Naive thymus-derived CD4-positive, alpha-beta T cell (primary cell): ENCODE results near the gene GEMIN4. TPM values are rescaled to one million over a fixed set of nuclear protein-coding genes. Genes with fewer than 3 reads are reported as not detected.
A peak's percentile ranks its signal among the peaks of the same experiment; 100 is the strongest.

Experiments used
- ATAC-seq: fragments of 150-1000 bp; cut with Tn5 transposase; 2 replicates; pipeline ENCODE4 v1.10.0; 2021; ENCODE audit warnings: mild to moderate bottlenecking, moderate library complexity
- CTCF ChIA-PET: fragments of 350-600 bp; sonication (Branson Sonifier 250); formaldehyde crosslinking; loops from one replicate; lab custom pipeline; 2021; ENCODE audit warnings: antibody characterized with exemption; lab: Charles Lee
- POLR2A ChIA-PET: fragments of 350-600 bp; sonication (Branson Sonifier 250); formaldehyde crosslinking; loops from one replicate; lab custom pipeline; 2021; ENCODE audit warnings: antibody characterized with exemption, inconsistent platforms; lab: Charles Lee
- DNase-seq, 9 donors: peaks; one replicate each; pipeline versions ENCODE4 v3.0.0 to v3.0.0-alpha.2; 2020 to 2022; ENCODE audit warnings: mixed read lengths in 1 of 9
- H3K27ac ChIP-seq: one replicate; pipeline ENCODE4 v1.7.0; 2013; ENCODE audit warnings: mild to moderate bottlenecking, low read depth, low read length, moderate library complexity
- H3K27me3 ChIP-seq, 2 donors: one replicate each; pipeline ENCODE4 v1.7.0; 2013; ENCODE audit warnings: low read length in 2 of 2, mild to moderate bottlenecking in 2 of 2, moderate library complexity in 2 of 2; ENCODE audit not compliant: control insufficient read depth in 2 of 2, insufficient read depth in 2 of 2
- H3K36me3 ChIP-seq, 3 experiments: 1 replicate in 2 of 3; 2 replicates in 1 of 3; pipeline ENCODE4 v1.7.0; 2013; ENCODE audit warnings: low read length in 3 of 3, mild to moderate bottlenecking in 3 of 3, moderate library complexity in 1 of 3; ENCODE audit not compliant: insufficient read depth in 3 of 3, control insufficient read depth in 2 of 3
- H3K4me1 ChIP-seq, 2 donors: one replicate each; pipeline ENCODE4 v1.7.0; 2013; ENCODE audit warnings: low read length in 2 of 2, mild to moderate bottlenecking in 2 of 2, moderate library complexity in 1 of 2; ENCODE audit not compliant: control insufficient read depth in 2 of 2, insufficient read depth in 2 of 2
- H3K4me3 ChIP-seq: 2 replicates; pipeline ENCODE4 v1.7.0; 2013; ENCODE audit warnings: mild to moderate bottlenecking, low read length
- H3K9me3 ChIP-seq, 3 experiments: 1 replicate in 2 of 3; 2 replicates in 1 of 3; pipeline ENCODE4 v1.7.0; 2013; ENCODE audit warnings: low read length in 3 of 3; ENCODE audit not compliant: control insufficient read depth in 2 of 3
- H3K27ac Mint-ChIP-seq, 9 donors: one replicate each; pipeline ENCODE4 v1.8.0; 2020 to 2022; ENCODE audit warnings: mixed read lengths in 9 of 9, mild to moderate bottlenecking in 8 of 9, moderate library complexity in 5 of 9, inconsistent platforms in 2 of 9
- H3K27me3 Mint-ChIP-seq, 5 donors: one replicate each; pipeline ENCODE4 v1.8.0; 2021 to 2022; ENCODE audit warnings: mixed read lengths in 5 of 5, mild to moderate bottlenecking in 1 of 5
- H3K36me3 Mint-ChIP-seq, 5 donors: one replicate each; pipeline ENCODE4 v1.8.0; 2020 to 2022; ENCODE audit warnings: mixed read lengths in 5 of 5, mild to moderate bottlenecking in 3 of 5, inconsistent platforms in 1 of 5
- H3K4me1 Mint-ChIP-seq, 7 donors: one replicate each; pipeline ENCODE4 v1.8.0; 2020 to 2022; ENCODE audit warnings: mixed read lengths in 7 of 7, mild to moderate bottlenecking in 3 of 7, inconsistent platforms in 1 of 7
- H3K4me3 Mint-ChIP-seq, 10 donors: one replicate each; pipeline ENCODE4 v1.8.0; 2020 to 2022; ENCODE audit warnings: mild to moderate bottlenecking in 10 of 10, mixed read lengths in 10 of 10, moderate library complexity in 6 of 10, inconsistent platforms in 2 of 10
- H3K9me3 Mint-ChIP-seq, 11 donors: one replicate each; pipeline ENCODE4 v1.8.0; 2020 to 2022; ENCODE audit warnings: mixed read lengths in 11 of 11, mild to moderate bottlenecking in 4 of 11, inconsistent platforms in 1 of 11, moderate library complexity in 1 of 11
- intact Hi-C, 2 donors: fragments of 100-400 bp; cut with micrococcal nuclease; formaldehyde crosslinking; loops; one replicate each; pipeline ENCODE4 v1.15.1; 2023
- polyA plus RNA-seq, 2 donors: library from polyadenylated mRNA; unstranded; fragments of 300-500 nt; fragmentation: Illumina TruSeq; gene quantifications; one replicate each; pipeline ENCODE4 v1.2.3, GENCODE V29; 2021
- total RNA-seq, 6 experiments: library from RNA in 5 of 6; stranded (reverse) in 5 of 6; gene quantifications; 1 replicate in 5 of 6; 2 replicates in 1 of 6; pipeline ENCODE4 v1.2.3 and lab custom pipeline; 2021 to 2026

GEMIN4 gene
- total and polyA plus RNA-seq, 7 experiments from 2014 or later, result 15.5 to 49.3 (median 28.9) TPM

DNA sequence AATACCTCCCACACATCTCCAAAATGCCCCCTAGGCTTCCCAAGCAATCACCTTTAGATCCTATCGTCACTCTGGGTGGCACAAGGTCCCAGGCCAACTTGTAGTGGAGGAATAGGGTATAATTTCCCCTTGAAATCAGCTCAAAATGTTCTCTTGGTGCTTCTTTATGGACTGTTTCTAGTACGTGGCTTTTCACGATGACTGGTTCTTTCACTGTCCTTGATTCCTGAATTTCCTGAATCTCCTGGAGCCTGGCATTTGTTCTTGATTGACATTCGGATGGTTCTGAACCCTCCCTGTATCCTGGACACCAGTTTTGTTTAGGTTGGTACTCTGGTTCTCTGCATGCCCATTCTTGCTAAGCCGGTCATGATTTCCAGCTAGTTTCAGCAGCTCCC, 30.5 kb downstream of the GEMIN4 start:
- H3K36me3 Mint-ChIP-seq, result peaks cover 0 to 4% (median 0%) of the 10 kb centered on the region in 5 donors
- intact Hi-C loops, result no loop called here
- DNase-seq (no peak), ATAC-seq (no peak)
- H3K9me3 Mint-ChIP-seq, result peaks cover 0 to 3% (median 0%) of the 10 kb centered on the region in 11 donors
- H3K4me1 ChIP-seq, result no peaks in the 10 kb centered on the region
- H3K9me3 ChIP-seq, result no peaks in the 10 kb centered on the region
- H3K27ac ChIP-seq, result no peak overlapping the region
- H3K27ac Mint-ChIP-seq, result no peak overlapping the region
- peaks cover 0 to 2% (median 0%) of the 10 kb centered on the region in 5 donors for H3K27me3 Mint-ChIP-seq
- H3K4me3 Mint-ChIP-seq, result no peak overlapping the region
- POLR2A ChIA-PET, result no interaction called here
- H3K36me3 ChIP-seq, result no peaks in the 10 kb centered on the region
- CTCF ChIA-PET, result no interaction called here
- H3K4me1 Mint-ChIP-seq, result peaks cover 0 to 10% (median 6%) of the 10 kb centered on the region in 7 donors
- no peaks in the 10 kb centered on the region for H3K27me3 ChIP-seq
- no peak overlapping the region for H3K4me3 ChIP-seq

DNA sequence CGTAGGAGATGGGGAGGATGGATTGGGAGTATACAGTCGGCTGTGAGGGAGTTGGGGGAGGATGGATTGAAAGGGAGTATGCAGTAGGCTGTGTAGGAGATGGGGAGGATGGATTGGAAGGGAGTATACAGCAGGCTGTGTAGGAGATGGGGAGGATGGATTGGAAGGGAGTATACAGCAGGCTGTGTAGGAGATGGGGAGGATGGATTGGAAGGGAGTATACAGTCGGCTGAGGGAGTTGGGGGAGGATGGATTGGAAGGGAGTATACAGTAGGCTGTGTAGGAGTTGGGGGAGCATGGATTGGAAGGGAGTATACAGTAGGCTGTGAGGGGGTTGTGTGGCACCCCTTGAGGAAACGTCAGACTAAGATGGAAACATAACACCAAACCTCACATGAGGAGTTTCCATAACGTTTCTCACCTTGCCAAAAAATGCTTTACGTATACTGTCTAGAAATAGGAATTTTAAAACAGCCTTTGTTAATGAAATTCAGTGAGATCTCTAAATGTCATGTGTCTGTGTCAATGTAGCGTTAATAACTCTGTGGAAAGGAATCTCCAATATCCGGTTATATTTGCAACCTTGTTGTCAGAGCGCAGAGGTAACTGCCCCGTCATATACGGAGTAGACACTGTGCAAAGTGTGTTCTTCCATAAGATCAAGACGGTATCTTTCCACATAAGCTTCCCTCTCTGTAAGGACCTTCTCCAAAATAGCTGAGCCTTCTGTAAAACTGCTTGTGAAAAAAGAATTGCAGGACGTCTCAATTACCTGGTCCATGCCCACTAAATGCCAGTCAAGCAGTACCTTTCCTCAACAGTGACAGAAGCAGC, 31.1 kb downstream of the GEMIN4 start:
- Histone ChIP-seq H3K4me1 (no peaks in the 10 kb centered on the region), H3K27ac (no peak overlapping the region), H3K9me3 (no peaks in the 10 kb centered on the region), H3K36me3 (no peaks in the 10 kb centered on the region), H3K27me3 (no peaks in the 10 kb centered on the region), H3K4me3 (no peak overlapping the region)
- Mint-ChIP-seq H3K4me3 (no peak overlapping the region), H3K4me1 (peaks cover 0 to 10% (median 6%) of the 10 kb centered on the region in 7 donors), H3K27ac (peak overlapping the region in 1 of 9 donors; percentile 3), H3K27me3 (peaks cover 0 to 2% (median 0%) of the 10 kb centered on the region in 5 donors), H3K36me3 (peaks cover 0 to 4% (median 0%) of the 10 kb centered on the region in 5 donors), H3K9me3 (peaks cover 0 to 3% (median 0%) of the 10 kb centered on the region in 11 donors)
- DNase-seq (no peak), ATAC-seq (no peak)
- CTCF ChIA-PET, result no interaction called here
- POLR2A ChIA-PET, result no interaction called here
- intact Hi-C loops, result no loop called here

DNA sequence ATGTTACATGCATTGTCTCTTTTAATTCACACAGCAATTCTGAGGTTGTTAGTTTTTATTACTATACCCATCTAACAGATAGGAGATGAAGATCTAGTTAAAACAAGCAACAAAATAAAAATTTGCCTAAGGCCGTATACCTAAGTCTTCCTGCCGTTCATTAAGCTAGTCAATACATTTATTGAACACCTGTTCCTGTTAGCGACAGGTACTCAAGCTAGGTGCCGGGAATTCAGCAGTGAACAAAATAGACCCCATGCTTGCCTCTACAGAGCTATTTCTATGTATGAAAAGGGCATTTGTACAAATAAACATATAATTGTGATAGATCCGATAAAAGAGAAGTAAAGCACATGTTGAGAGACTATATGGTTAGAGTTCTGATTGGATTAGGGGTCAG, 34.0 kb downstream of the GEMIN4 start:
- no peak overlapping the region for H3K4me3 Mint-ChIP-seq
- H3K36me3 Mint-ChIP-seq, result peaks cover 0 to 4% (median 0%) of the 10 kb centered on the region in 5 donors
- CTCF ChIA-PET, result interaction anchor here (0.8 kb wide), 1 partner anchor 17 kb away, joined by 5 read pairs; no protein-coding TSS in a partner anchor

DNA sequence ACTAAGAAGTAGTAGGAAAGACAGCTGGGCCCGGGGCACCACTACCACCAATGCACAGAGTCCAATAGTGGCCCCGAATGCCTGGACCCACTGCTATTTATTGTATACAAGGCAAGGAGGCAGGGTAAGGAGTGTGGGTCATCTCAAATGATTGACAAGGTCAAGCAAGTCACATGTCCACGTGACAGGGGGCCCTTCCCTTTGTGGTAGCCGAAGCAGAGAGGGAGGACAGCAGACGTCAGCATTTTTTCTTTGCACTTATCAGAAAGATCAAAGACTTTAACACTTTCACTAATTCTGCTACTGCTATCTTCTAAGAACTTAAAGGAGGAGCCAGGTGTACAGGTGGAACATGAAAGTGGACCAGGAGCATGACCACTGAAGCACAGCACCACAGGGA, 43.9 kb downstream of the GEMIN4 start:
- Mint-ChIP-seq H3K27ac (peak overlapping the region in 2 of 9 donors; percentile 19 to 56), H3K36me3 (peaks cover 5 to 23% (median 10%) of the 10 kb centered on the region in 5 donors), H3K4me1 (peaks cover 17 to 38% (median 27%) of the 10 kb centered on the region in 7 donors), H3K4me3 (no peak overlapping the region), H3K9me3 (peaks cover 0 to 2% (median 0%) of the 10 kb centered on the region in 11 donors), H3K27me3 (no peaks in the 10 kb centered on the region)
- no peak overlapping the region for H3K27ac ChIP-seq
- POLR2A ChIA-PET, result no interaction called here
- CTCF ChIA-PET, result no interaction called here
- H3K9me3 ChIP-seq, result no peaks in the 10 kb centered on the region
- peaks cover 0 to 38% (median 5%) of the 10 kb centered on the region in 3 experiments for H3K36me3 ChIP-seq
- no peak overlapping the region for H3K4me3 ChIP-seq
- DNase-seq (no peak), ATAC-seq (no peak)
- H3K4me1 ChIP-seq, result no peaks in the 10 kb centered on the region
- H3K27me3 ChIP-seq, result no peaks in the 10 kb centered on the region
- intact Hi-C loops, result loop anchor here in 1 of 2 donors (10.0 kb wide), 1 partner anchor 323 kb away; no protein-coding TSS in a partner anchor

More for the DNA sequence above, 34.0 kb downstream of the GEMIN4 start:
- no peak overlapping the region for H3K27ac Mint-ChIP-seq
- no peak overlapping the region for H3K27ac ChIP-seq
- H3K4me1 Mint-ChIP-seq, result peaks cover 10 to 26% (median 19%) of the 10 kb centered on the region in 7 donors
- DNase-seq (no peak), ATAC-seq (no peak)
- peaks cover 10 to 12% of the 10 kb centered on the region in 2 donors for H3K4me1 ChIP-seq
- H3K27me3 ChIP-seq, result no peaks in the 10 kb centered on the region
- peaks cover 0 to 8% (median 0%) of the 10 kb centered on the region in 3 experiments for H3K36me3 ChIP-seq
- no peaks in the 10 kb centered on the region for H3K9me3 ChIP-seq
- H3K9me3 Mint-ChIP-seq, result no peaks in the 10 kb centered on the region
- intact Hi-C loops, result no loop called here
- POLR2A ChIA-PET, result no interaction called here
- peaks cover 0 to 2% (median 0%) of the 10 kb centered on the region in 5 donors for H3K27me3 Mint-ChIP-seq
- no peak overlapping the region for H3K4me3 ChIP-seq

DNA sequence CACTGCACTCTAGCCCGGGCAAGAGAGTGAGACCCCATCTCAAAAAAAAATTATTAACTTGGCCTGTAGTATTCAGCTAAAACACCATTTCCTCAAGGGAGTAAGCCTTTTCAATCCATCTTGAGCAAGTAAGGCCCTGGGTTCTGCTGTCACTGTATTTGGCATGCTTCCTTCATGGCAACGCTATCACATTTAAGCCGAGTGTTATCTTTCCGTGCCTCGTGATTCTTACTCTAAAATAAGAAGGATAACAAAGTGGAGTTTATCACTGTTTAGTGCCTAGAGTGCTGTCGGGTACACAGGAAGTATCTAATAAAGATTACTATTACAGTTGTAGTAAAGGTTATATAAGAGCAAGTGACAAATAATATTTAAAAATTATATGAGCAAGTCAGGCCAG, 46.2 kb downstream of the GEMIN4 start:
- H3K4me1 Mint-ChIP-seq, result peaks cover 9 to 26% (median 18%) of the 10 kb centered on the region in 7 donors
- H3K4me3 ChIP-seq, result no peak overlapping the region
- DNase-seq (no peak), ATAC-seq (no peak)
- intact Hi-C loops, result loop anchor here in 1 of 2 donors (10.0 kb wide), 1 partner anchor 321 kb away; no protein-coding TSS in a partner anchor
- H3K9me3 ChIP-seq, result no peaks in the 10 kb centered on the region
- CTCF ChIA-PET, result no interaction called here
- POLR2A ChIA-PET, result no interaction called here
- H3K27me3 ChIP-seq, result no peaks in the 10 kb centered on the region
- peaks cover 0 to 43% (median 5%) of the 10 kb centered on the region in 3 experiments for H3K36me3 ChIP-seq
- peak overlapping the region in 1 of 9 donors; percentile 7 for H3K27ac Mint-ChIP-seq
- H3K4me3 Mint-ChIP-seq, result no peak overlapping the region
- H3K27ac ChIP-seq, result no peak overlapping the region
- H3K27me3 Mint-ChIP-seq, result no peaks in the 10 kb centered on the region
- no peaks in the 10 kb centered on the region for H3K4me1 ChIP-seq
- peaks cover 0 to 2% (median 0%) of the 10 kb centered on the region in 11 donors for H3K9me3 Mint-ChIP-seq
- peaks cover 5 to 23% (median 10%) of the 10 kb centered on the region in 5 donors for H3K36me3 Mint-ChIP-seq

DNA sequence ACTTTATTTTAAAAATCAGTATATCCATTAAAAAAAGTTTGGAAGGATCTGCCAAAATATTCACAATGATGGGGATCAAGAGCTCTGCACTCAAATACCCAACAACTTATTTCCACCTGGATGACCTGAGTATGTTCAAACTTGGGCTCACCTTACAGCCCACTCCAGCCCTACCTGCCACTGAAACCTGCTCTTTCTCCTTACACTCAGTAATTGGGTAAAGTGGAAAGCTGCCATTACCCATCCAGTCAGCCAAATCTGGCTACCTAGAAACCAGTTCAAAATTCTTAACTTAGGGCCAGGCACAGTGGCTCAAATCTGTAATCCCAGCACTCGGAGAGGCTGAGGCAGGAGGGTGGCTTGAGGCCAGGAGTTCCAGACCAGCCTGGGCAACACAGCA, 47.1 kb downstream of the GEMIN4 start:
- ChIA-PET POLR2A (interaction anchor here (1.0 kb wide), 1 partner anchor 9 kb away, joined by 3 read pairs; no protein-coding TSS in a partner anchor), CTCF (interaction anchor here (0.7 to 7.7 kb wide), 2 partner anchors 206 to 293 kb away, joined by 3 to 63 read pairs; no protein-coding TSS in a partner anchor)
- Histone ChIP-seq H3K36me3 (peaks cover 0 to 43% (median 5%) of the 10 kb centered on the region in 3 experiments), H3K4me3 (no peak overlapping the region), H3K9me3 (no peaks in the 10 kb centered on the region), H3K27ac (no peak overlapping the region), H3K27me3 (no peaks in the 10 kb centered on the region), H3K4me1 (no peaks in the 10 kb centered on the region)
- peak overlapping the region in 1 of 9 donors; percentile 32 for H3K27ac Mint-ChIP-seq
- peaks cover 0 to 2% (median 0%) of the 10 kb centered on the region in 11 donors for H3K9me3 Mint-ChIP-seq
- peaks cover 5 to 23% (median 13%) of the 10 kb centered on the region in 5 donors for H3K36me3 Mint-ChIP-seq
- no peak overlapping the region for H3K4me3 Mint-ChIP-seq
- peaks cover 12 to 30% (median 19%) of the 10 kb centered on the region in 7 donors for H3K4me1 Mint-ChIP-seq
- intact Hi-C loops, result loop anchor here in 1 of 2 donors (10.0 kb wide), 1 partner anchor 320 kb away; no protein-coding TSS in a partner anchor
- no peaks in the 10 kb centered on the region for H3K27me3 Mint-ChIP-seq
- DNase-seq, result no peak
- ATAC-seq, result no peak
